AG04450 (cell line): Measurements from ENCODE around the gene TPI1. TPM values are rescaled to one million over a fixed set of nuclear protein-coding genes. Genes with fewer than 3 reads are reported as not detected.
A peak's percentile ranks its signal among the peaks of the same experiment; 100 is the strongest.
"Not testable (repeated sequence)": the region's sequence is repeated elsewhere in the genome, so short reads cannot be mapped to it uniquely, and the experiment has no call there.

ENCODE experiments used
- CTCF ChIA-PET: fragments of 300-600, 350-600 bp; formaldehyde crosslinking; extraction: SDS; loops from one replicate; lab custom pipeline; 2022; ENCODE audit warnings: antibody characterized with exemption, inconsistent platforms; lab: Charles Lee
- POLR2A ChIA-PET: fragments of 350-600 bp; formaldehyde crosslinking; extraction: SDS; loops from one replicate; lab custom pipeline; 2021; ENCODE audit warnings: antibody characterized with exemption, inconsistent platforms; lab: Yijun Ruan, JAX
- DNase-seq: peaks from one replicate; pipeline ENCODE4 v3.0.0-alpha.2; 2011; ENCODE audit warnings: low read depth, low spot score
- H3K27ac ChIP-seq: one replicate; pipeline ENCODE4 v1.5.1; 2012; ENCODE audit warnings: low read depth, low read length, control low read depth
- H3K27me3 ChIP-seq: one replicate; pipeline ENCODE4 v1.6.0; 2012; ENCODE audit warnings: low read length; ENCODE audit not compliant: control insufficient read depth, insufficient read depth
- H3K4me3 ChIP-seq: 2 replicates; pipeline ENCODE4 v1.5.1; 2011; ENCODE audit warnings: mild to moderate bottlenecking, low read depth, low read length, control low read depth
- H3K9me3 ChIP-seq: 2 replicates; pipeline ENCODE4 v1.5.1; 2012; ENCODE audit warnings: low read length; ENCODE audit not compliant: control insufficient read depth, insufficient read depth
- polyA plus RNA-seq: library from polyadenylated mRNA; depleted of rRNA; stranded (reverse); fragments of >200 nt; gene quantifications from 2 replicates; pipeline ENCODE4 v1.2.3, GENCODE V29; 2011
- TF ChIP-seq, protein P1 (sequence below): IDR thresholded peaks from 2 replicates; pipeline ENCODE4 v1.5.1; 2011; ENCODE audit warnings: low read depth, low read length, control low read depth, inconsistent platforms

Gene TPI1
- polyA plus RNA-seq, 1 experiment: 1,246 TPM

DNA sequence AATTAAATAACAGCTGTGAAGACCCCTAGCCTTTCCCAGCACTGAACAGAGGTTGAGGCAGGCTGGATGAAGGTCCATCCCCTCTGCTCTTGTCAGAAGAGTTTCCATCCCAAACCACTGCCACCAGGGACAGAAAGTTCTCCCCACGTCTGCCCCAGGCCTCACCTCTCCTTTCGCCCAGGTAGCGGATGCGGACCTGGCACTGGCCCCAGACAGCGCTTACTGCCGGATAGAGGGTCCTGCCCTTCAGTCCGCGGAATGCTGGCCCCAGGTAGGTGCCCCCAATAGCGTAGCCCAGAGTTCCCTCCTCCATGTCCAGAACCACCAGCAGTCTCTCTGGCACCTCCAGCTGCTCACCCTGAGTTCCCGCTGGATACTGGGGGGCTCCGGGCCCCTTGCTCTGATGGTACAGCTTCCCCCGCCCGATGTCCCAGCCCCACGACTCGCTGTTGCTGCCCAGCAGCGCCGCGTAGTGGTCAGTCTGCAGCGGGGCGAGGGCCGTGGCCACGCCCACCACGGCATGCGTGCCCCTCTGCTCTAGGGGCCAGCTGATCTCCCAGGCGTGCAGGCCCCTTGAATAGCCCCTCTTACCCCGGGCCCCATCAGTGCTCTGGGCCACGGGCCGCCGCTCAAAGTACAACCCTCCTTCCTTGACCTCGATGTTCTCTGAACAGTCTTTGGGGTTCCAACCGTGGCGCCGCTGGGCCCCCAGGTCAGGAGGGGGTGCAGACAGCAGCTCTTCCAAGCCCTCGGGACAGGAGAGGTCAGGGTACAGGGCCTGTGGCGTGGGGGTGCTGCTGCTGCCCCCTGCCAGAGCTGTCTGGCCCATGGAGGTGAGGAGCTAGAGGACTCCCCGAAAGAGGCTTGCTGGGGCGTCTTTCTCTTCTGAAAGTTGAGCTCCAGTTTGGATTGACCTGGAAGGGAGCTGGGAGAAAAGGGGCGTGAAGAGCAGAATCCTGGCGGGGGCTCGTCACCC is 5.0 kb downstream of the TPI1 start:
- peak overlapping the region; percentile 65 for H3K27ac ChIP-seq
- H3K9me3 ChIP-seq: no peaks in the 10 kb centered on the region; the same call in 1 of the 2 replicates
- H3K4me3 ChIP-seq: peak overlapping the region; percentile 84
- no peak for DNase-seq
- CTCF ChIA-PET: interaction anchor here (0.5 to 5.1 kb wide), 30 partner anchors 10 to 241 kb away, joined by 3 to 50 read pairs (median 6); partner anchors contain the start of genes C12orf57, C1RL, CDCA3 and COPS7A
- TF ChIP-seq, protein P1, sequence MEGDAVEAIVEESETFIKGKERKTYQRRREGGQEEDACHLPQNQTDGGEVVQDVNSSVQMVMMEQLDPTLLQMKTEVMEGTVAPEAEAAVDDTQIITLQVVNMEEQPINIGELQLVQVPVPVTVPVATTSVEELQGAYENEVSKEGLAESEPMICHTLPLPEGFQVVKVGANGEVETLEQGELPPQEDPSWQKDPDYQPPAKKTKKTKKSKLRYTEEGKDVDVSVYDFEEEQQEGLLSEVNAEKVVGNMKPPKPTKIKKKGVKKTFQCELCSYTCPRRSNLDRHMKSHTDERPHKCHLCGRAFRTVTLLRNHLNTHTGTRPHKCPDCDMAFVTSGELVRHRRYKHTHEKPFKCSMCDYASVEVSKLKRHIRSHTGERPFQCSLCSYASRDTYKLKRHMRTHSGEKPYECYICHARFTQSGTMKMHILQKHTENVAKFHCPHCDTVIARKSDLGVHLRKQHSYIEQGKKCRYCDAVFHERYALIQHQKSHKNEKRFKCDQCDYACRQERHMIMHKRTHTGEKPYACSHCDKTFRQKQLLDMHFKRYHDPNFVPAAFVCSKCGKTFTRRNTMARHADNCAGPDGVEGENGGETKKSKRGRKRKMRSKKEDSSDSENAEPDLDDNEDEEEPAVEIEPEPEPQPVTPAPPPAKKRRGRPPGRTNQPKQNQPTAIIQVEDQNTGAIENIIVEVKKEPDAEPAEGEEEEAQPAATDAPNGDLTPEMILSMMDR: peak; percentile 97
- POLR2A ChIA-PET: interaction anchor here (0.6 to 3.3 kb wide), 20 partner anchors 9 to 340 kb away, joined by 3 to 37 read pairs (median 5); partner anchors contain the start of genes C12orf57, CDCA3, GAPDH and LRRC23
- H3K27me3 ChIP-seq: no peaks in the 10 kb centered on the region

GRCh38 chr12:6873094-6874014 is 6.0 kb downstream of the TPI1 start, which contains the start of gene SPSB2:
TSS of gene SPSB2 (minus strand) at chr12:6873303. CDS start at chr12:6872901, 402 bp downstream.
- Histone ChIP-seq H3K9me3 (no peaks in the 10 kb centered on the region; the same call in 1 of the 2 replicates), H3K27me3 (no peaks in the 10 kb centered on the region), H3K27ac (peak within 1 kb of the TSS; percentile 81), H3K4me3 (peak within 1 kb of the TSS; percentile 84)
- peak; percentile 79 for DNase-seq
- TF ChIP-seq, protein P1: no peak
- CTCF ChIA-PET: interaction anchor here (0.6 to 5.1 kb wide), 26 partner anchors 9 to 236 kb away, joined by 3 to 50 read pairs (median 6); partner anchors contain the start of genes C12orf57, C1RL, CDCA3 and COPS7A
- POLR2A ChIA-PET: interaction anchor here (0.6 to 3.3 kb wide), 20 partner anchors 8 to 341 kb away, joined by 3 to 37 read pairs (median 5); partner anchors contain the start of genes C12orf57, CDCA3, GAPDH and LRRC23

DNA sequence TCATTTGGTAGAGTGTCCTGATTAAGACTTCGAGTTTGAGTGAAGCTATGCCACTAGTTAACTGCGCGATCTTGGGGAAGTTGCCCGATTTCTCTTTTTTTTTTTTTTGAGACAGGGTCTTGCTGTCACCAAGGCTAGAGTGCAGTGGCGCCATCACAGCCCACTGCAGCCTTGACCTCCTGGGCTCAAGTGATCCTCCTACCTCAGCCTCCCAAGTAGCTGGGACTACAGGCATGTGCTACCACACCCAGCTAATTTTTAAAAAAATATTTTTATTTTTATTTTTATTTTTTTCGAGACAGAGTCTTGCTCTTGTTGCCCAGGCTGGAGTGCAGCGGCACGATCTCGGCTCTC is 6.7 kb downstream of the TPI1 start:
- ChIA-PET CTCF (interaction anchor here (1.3 to 3.5 kb wide), 4 partner anchors 17 to 120 kb away, joined by 4 to 19 read pairs (median 10); partner anchors contain the start of gene MLF2), POLR2A (interaction anchor here (0.5 to 3.2 kb wide), 3 partner anchors 17 to 73 kb away, joined by 3 to 35 read pairs (median 14); partner anchors contain the start of genes C12orf57 and RNU7-1)
- H3K27me3 ChIP-seq, H3K9me3 ChIP-seq, DNase-seq: not testable (repeated sequence)
- Histone ChIP-seq H3K27ac (peak overlapping the region; percentile 81), H3K4me3 (peak overlapping the region; percentile 84)

- CTCF ChIA-PET: interaction anchor here (1.0 to 1.4 kb wide), 2 partner anchors 11 to 322 kb away, joined by 3 read pairs; no protein-coding TSS in a partner anchor
- H3K4me3 ChIP-seq, DNase-seq, H3K27me3 ChIP-seq, H3K27ac ChIP-seq, H3K9me3 ChIP-seq: not testable (repeated sequence)
- POLR2A ChIA-PET: interaction anchor here (0.7 kb wide), 1 partner anchor 29 kb away, joined by 4 read pairs; no protein-coding TSS in a partner anchor
Measured at GRCh38 chr12:6879824-6880223, 12.5 kb downstream of the TPI1 start.

GRCh38 chr12:6883252-6883651 is 15.9 kb downstream of the TPI1 start:
- H3K27me3 ChIP-seq: no peaks in the 10 kb centered on the region
- no peak overlapping the region for H3K4me3 ChIP-seq
- no peaks in the 10 kb centered on the region for H3K9me3 ChIP-seq
- CTCF ChIA-PET: interaction anchor here (1.3 to 3.5 kb wide), 3 partner anchors 8 to 54 kb away, joined by 3 to 29 read pairs (median 10); partner anchors contain the start of gene SPSB2
- no peak for DNase-seq
- TF ChIP-seq, protein P1: no peak
- no peak overlapping the region for H3K27ac ChIP-seq
- POLR2A ChIA-PET: no interaction called here
